GM20000 (cell line): ENCODE results near the gene GP1BB.

Experiments used
- DNase-seq: peaks from one replicate; pipeline ENCODE4 v3.0.0; 2012; ENCODE audit warnings: low spot score
- CTCF ChIP-seq: IDR thresholded peaks from 2 replicates; pipeline ENCODE4 v1.5.1; 2012; ENCODE audit warnings: mild to moderate bottlenecking, control low read depth; ENCODE audit errors: extremely low read depth, missing control alignments

The GP1BB gene

DNA sequence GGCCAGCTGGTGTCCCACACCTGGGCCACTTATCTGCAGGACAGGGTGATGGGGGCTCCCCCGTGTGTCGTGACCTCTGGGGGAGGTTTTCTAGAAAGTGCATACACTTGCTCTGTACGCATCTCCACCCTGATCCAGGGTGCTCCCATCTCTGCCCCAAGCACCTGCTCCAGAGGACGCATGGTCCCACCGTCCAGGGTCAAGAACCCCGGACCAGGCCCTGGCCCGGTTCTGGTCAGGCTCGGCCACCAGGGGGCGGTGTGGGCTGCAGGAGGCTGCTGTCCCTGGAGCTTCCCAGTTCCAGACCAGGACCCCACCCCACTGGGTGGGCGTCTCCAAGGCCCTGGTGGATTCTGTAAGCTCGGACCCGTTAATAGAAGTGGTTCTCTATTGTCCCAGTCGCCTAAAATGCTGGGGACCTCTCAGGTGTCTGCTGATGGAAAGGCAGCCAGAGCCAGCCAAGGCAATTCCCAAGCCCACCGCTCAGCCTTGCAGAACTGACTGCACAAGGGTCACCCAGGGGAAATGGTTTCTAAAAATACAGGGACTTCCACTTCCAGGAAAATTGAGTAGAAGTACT lies 43.7 kb upstream of the GP1BB start:
- DNase-seq = peak; percentile 56
- peak; percentile 71 for TF ChIP-seq CTCF

DNA sequence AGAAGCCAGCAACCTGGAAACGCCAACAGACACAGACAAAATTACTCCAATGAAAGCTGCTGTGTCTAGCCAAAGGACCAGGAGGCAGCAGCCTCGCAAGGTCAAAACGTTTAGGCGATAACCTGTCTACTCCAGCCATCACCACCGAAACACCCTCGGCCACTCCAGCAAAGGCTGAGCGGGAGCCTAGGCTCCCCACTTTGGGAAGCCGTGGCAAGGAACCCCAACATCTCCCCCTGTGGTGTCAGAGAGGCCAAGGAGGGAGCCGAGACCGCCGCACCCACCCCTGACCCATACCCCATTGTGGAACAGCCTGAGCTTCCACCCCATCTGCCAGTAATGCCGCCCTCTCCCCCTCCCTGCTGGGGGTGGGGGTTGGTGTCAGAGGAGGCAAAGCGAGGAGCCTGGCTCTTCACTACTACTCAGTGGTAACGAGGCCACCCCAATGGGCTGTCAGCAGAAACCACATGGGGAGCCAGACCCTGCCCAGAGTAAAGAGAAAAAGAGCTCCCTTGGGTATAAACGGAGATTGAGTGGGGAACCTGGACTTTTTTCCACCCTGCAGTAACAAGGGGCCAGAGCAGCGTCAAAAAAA lies 43.0 kb upstream of the GP1BB start:
- no peak for DNase-seq
- TF ChIP-seq CTCF = no peak

DNA sequence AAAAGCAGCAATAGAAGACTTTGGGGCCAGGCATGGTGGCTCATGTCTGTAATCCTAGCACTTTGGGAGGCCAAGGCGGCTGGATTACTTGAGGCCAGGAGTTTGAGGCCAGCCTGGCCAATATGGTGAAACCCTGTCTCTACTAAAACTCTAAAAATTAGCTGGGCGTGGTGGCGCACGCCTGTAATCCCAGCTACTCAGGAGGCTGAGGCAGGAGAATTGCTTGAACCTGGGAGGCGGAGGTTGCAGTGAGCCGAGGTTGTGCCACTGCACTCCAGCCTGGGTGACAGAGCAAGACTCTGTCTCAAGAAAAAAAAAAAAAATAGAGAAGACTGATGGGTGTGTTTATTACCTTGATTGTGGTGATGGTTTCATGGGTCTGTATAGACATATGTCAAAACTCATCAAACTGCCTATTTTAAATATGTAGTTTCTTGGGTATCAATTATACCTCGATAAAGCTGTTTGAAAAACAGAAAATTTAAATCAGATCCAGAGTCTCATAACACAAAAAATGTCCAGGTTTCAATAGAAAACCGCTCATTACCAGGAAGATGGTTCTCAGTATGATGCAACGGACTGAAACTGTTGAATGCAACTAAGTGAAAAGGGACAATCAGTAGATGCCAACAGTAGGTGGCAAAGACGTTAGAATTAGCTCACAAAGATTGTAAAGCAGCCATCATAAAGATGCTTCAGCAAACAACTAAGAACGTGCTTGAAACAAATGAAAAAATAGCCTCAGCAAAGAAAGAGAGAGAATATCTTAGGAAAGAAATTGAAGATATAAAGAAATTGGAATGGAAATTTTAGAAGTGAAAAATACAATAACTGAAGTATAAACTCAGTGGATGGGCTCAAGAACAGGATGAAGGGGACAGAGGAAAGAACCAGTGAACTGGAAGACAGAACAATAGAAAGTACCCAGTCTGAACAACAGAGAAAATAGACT lies 42.2 kb upstream of the GP1BB start:
- no peak for TF ChIP-seq CTCF
- DNase-seq = no peak

DNA sequence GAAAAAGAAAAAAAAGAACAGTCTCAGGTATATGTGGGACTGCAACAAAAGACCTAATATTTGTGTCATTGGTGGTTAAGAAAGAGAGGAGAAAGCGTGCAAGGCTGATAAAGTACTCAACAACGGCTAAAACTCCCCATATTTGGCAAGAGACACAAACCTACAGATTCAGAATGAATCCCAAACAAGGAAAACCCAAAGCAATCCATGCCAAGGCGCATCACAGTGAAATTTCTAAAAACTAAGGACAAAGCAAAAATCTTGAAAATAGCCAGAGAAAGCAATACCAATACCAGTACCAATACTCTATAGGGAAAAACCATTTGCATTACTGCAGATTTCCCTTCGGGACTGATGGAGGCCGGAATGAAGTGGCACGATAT lies 41.5 kb upstream of the GP1BB start:
- no peak for TF ChIP-seq CTCF
- no peak for DNase-seq

DNA sequence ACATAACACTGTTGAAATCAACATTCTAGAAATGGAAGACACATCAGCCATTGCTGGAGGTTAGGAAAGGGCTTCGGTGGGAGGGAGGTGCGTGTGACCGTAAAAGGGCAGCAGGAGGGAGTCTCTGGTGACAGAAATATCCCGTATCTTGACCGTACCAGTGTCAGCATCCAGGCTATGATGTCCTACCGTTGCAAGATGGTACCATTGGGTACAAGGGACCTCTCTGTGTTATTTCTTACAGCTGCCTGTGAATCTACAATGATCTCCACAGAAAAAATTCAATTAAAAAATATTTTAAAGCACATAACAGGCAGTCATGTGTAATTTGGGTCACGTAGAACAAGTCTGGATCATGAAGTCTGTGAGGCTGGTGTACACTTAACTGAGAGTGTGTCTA lies 36.4 kb upstream of the GP1BB start:
- no peak for TF ChIP-seq CTCF

GRCh38 chr22:19687561-19688300 lies 35.6 kb upstream of the GP1BB start:
- no peak for TF ChIP-seq CTCF
- DNase-seq = no peak

More for the DNA sequence above, 36.4 kb upstream of the GP1BB start:
- no peak for DNase-seq
